Subcutaneous adipose tissue (tissue), 4 donors: ENCODE results near the gene SEC22A. TPM values are rescaled to one million over a fixed set of nuclear protein-coding genes. Genes with fewer than 3 reads are reported as not detected.

Source experiments
- total RNA-seq, 4 donors: library from RNA; depleted of rRNA; stranded (reverse); fragments of >200 nt; gene quantifications; one replicate each; pipeline ENCODE4 v1.1.0, GENCODE V29; 2016
- TF ChIP-seq, protein P1 (sequence below): fragments of 450-650 bp; IDR thresholded peaks from one replicate; pipeline ENCODE4 v1.5.1; 2016; ENCODE audit warnings: low read depth, mild to moderate bottlenecking, control low read depth, antibody characterized with exemption, moderate library complexity

SEC22A gene
- total RNA-seq, 4 donors from 2014 or later = 11.3 to 28.7 (median 22.0) TPM

DNA sequence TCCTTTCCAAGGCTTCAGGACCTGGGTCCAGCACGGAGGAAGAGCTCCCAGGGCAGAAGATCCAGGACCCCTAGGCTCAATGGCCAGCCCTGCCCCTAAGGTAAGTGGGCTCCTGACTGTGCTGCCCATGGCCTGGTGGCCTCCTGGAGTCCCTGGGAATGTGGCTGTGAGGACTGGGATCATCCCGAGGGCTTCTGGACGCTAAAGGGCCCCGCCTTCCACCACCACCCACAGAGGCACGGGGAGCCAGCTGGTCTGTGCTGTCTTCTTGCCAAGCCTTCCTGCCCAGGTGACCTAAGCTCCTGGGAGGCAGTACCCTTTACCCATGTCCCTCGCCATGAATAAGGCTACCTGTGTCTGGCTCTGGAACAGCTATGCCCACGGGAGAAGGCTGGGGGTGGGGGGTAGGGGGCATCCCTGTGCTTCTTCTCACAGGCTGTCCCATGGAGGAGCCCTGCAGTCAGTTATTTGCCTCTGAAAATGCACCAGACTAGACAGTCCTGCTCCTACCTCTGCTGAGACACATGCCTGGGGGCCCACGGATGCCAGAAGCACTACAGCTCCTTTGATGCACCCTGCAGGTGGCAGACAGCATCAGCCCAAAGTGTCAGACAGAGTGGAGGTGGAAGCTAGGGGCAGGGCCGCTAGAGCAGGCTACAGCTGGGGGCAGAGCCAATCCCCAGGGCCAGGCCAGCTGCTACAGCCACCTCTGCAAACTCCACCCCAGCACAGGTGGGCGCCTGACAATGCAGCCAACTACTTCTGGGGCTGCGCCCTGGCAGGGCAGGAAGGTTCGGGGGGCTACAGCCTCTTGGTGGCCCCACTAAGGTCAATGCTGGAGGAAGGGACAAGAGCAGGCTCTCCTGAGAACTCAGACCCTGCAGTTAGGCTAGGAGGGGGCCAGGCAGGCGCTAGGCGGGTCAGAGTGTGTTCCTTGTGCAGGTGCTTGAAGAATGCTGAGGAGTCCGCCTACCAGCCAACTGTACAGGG is 90.9 kb downstream of the SEC22A start:
- TF ChIP-seq, protein P1, sequence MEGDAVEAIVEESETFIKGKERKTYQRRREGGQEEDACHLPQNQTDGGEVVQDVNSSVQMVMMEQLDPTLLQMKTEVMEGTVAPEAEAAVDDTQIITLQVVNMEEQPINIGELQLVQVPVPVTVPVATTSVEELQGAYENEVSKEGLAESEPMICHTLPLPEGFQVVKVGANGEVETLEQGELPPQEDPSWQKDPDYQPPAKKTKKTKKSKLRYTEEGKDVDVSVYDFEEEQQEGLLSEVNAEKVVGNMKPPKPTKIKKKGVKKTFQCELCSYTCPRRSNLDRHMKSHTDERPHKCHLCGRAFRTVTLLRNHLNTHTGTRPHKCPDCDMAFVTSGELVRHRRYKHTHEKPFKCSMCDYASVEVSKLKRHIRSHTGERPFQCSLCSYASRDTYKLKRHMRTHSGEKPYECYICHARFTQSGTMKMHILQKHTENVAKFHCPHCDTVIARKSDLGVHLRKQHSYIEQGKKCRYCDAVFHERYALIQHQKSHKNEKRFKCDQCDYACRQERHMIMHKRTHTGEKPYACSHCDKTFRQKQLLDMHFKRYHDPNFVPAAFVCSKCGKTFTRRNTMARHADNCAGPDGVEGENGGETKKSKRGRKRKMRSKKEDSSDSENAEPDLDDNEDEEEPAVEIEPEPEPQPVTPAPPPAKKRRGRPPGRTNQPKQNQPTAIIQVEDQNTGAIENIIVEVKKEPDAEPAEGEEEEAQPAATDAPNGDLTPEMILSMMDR = no peak

DNA sequence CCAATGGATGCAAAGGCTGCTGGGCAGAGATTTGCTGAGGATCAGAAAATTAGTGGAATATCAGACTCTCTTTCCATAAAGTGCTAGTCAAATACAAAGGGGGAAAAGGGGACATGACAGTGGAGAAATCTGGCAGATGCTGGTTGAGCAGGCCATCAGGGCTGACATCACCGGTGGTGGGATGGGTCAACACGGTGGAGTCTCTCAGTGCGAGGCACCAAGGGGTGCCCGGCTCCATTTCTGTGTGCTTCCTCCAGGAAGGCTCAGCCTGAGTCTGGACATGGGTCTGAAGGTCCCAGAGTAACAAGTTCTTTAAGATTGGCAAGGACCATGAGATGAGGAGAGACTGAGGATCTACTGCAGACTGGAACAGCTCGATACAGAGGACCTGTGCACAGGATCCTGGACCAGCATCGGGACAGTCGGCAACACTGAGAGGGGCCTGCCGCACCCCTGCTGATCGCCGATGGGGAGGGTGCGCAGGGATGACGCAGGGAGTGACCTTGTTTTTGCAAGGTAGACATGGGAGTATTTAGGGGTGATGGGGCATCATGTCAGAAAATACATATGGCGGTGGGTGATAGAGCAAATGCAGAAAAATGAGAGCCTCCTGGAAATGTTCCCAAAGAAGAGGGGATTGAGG is 92.7 kb downstream of the SEC22A start:
- TF ChIP-seq, protein P1 = no peak

DNA sequence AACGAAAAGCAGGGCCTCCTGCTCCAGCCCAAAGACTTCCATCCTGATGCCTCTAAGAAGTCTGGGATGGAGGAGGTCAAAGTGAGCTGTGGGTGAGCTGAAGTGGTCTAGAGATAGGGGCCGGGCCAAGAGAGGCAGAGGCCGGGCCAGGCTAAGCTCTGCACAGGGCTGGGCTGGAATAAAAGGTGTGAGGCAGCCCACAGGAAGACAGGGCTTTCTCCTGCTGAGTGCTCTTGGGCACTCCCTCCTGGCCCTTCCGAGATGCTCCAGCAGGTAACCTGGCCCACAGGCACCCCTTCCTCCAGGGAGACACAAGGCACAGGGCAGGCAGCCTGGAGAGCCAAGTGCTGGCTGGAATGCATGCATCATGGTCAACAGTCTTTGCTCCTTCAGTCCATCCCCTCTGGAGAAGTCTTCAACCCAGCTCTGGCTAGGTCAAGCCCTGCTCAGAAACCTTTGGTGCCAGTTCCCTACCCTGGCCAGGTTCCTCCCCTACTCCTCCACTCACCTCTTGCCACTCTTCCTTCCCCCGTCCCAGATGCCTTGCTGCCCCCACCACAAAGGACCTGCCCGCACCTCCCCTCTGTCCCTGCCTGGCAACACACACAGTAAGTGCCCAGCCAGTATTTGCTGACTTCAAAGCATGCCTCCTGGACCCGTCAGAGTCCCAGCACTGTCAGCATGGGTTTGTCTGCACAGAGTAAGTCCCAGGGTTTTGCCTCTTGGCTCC is 93.6 kb downstream of the SEC22A start:
- TF ChIP-seq, protein P1 = no peak

DNA sequence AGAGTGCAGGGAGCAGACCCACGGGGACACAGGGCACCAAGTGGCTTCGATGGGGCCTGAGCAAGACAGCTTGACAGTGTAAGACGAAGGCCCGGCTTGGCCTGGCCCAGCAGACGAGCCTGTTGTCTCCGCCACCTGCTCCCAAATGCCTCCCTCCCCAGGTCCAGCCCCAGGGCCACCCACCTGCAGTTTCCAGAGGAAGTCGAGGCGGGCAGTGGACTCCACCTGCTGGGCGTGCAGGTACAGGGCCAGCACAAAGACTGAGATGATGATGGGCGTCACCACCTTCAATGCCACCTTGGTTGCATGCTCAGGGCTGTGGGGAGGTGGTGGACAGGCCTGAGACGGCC is 94.1 kb downstream of the SEC22A start:
- TF ChIP-seq, protein P1 = no peak

DNA sequence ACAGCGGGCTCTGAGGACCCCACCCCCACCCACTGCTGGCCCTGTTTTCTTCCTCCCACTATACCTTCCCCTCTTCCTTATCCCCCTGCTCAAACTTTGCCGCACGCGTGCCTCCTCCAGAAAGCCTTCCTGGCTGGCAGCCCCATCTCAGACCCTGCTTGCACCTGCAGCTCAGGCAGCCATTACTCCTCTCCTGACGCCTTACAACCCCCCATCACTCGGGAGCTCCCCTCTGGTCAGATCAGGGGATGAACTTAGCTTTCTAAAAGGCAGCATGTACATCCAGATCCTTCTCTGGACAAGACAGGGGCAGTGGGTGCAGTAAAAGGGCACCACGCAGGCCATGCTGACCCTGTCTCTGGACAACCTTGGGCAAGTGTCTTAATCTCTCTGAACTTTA is 94.5 kb downstream of the SEC22A start:
- TF ChIP-seq, protein P1 = no peak

DNA sequence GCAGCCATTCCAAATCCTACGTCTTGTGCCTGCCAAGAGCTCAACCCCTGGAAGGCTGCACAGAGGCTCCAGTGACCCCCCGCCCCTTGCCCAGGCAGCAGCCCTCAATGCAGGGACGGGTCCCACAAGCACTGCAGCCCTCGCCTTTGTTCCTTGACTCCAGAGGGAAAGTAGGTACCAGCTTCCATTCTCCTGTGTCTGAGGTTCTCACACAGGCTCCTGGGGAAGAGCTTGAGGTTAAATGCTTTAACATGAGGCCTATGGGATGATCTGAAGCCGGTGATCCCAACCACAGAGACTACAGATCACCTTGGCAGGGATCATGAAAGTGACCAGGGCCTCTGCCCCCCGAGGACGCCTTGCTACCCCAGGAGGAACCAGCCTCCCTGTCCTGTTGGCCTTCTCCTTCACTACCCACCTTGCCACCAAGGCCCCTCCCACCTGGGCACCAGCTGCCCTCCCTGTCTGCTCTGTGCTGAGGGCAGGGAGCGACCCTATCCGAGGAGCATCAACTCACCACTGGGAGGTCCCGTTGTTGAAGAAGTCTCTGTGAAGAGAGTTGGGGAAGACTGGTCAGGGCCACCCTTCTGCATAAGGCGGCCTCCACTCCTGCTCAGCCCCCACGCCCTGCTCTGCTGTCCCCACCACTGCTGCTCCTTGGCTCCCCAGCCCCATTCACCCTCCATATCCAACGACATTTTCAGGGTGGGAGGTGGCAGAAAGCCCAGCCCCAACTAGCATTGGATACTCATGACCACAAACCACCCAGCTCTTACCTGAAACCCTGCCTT is 95.3 kb downstream of the SEC22A start:
- TF ChIP-seq, protein P1 = no peak
